ENCODE measurements around the gene TNPO2.

DNA sequence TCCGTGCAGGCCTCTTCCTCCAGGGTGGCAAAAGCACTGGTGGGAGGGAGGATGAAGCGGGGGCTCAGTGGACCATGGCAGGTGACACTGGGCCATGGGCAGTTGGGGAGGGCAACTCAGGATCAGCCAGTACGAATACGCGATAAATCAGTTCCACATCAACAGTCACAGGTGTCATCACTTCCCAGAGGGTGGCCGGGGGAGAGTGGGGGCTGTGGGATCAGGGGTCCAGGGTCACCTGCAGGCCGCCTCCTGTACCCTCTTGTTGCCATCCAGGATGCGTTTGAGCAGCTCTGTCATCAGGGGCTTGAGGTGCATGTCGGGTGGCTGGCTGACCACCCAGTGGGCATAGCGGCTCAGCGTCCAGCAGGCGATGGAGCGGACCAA is 17.4 kb downstream of the TNPO2 start:
- TF ChIP-seq CTCF (IDR thresholded peaks at IDR 0.05; ENCODE audit: low read depth, low read length) (no peak), EZH2phosphoT487 (IDR thresholded peaks at IDR 0.05; ENCODE audit: low read depth) (no peak)

Data from OCI-LY3 (cell line).